ENCODE measurements around the gene SIX5. TPM values are rescaled to one million over a fixed set of nuclear protein-coding genes. Genes with fewer than 3 reads are reported as not detected.

Gene SIX5
- total RNA-seq, 1 donor from 2014 or later: 23.5 TPM

- Histone ChIP-seq H3K27me3 (ENCODE audit: insufficient read depth, low read length) (no peaks in the 10 kb centered on the region), H4K20me1 (ENCODE audit: insufficient read depth, low read length) (no peaks in the 10 kb centered on the region), H2AFZ (ENCODE audit: low read depth, low read length) (no peak overlapping the region), H3K36me3 (ENCODE audit: insufficient read depth, low read length) (no peaks in the 10 kb centered on the region), H3K27ac (ENCODE audit: low read depth, low read length) (no peak overlapping the region), H3K4me3 (ENCODE audit: insufficient read depth, low read depth, low read length) (no peak overlapping the region), H3K4me2 (ENCODE audit: low read length) (no peak overlapping the region), H3K79me2 (ENCODE audit: insufficient read depth, low read length) (no peaks in the 10 kb centered on the region), H3K9ac (ENCODE audit: low read length) (no peak overlapping the region), H3K4me1 (ENCODE audit: insufficient read depth, low read length) (peaks cover 11% of the 10 kb centered on the region), H3K9me3 (ENCODE audit: insufficient read depth, low read depth, low read length) (no peaks in the 10 kb centered on the region)
- Mint-ChIP-seq H3K4me1 (ENCODE audit: low read depth, unreplicated experiment) (peaks cover 14% of the 10 kb centered on the region), H3K36me3 (ENCODE audit: low read depth, unreplicated experiment) (no peaks in the 10 kb centered on the region), H3K9me3 (ENCODE audit: unreplicated experiment) (peaks cover 2% of the 10 kb centered on the region), H3K4me3 (ENCODE audit: unreplicated experiment) (no peak overlapping the region), H3K27ac (ENCODE audit: unreplicated experiment) (no peak overlapping the region), H3K27me3 (ENCODE audit: low read depth, unreplicated experiment) (no peaks in the 10 kb centered on the region)
- DNase-seq (ENCODE audit: low read depth) (no peak), FAIRE-seq (no peak)
- TF ChIP-seq EZH2 (IDR thresholded peaks at IDR 0.05; ENCODE audit: insufficient read depth, low read length) (no peak), CTCF (IDR thresholded peaks at IDR 0.05; ENCODE audit: insufficient read depth, low read depth, low read length) (no peak)
These were observed 35.8 kb upstream of the SIX5 start for GRCh38 chr19:45804959-45805230.

GRCh38 chr19:45804140-45804958 is 35.3 kb upstream of the SIX5 start:
- H3K79me2 ChIP-seq (ENCODE audit: insufficient read depth, low read length): no peaks in the 10 kb centered on the region
- TF ChIP-seq EZH2 (IDR thresholded peaks at IDR 0.05; ENCODE audit: insufficient read depth, low read length) (no peak), CTCF (IDR thresholded peaks at IDR 0.05; ENCODE audit: insufficient read depth, low read depth, low read length) (no peak)
- Mint-ChIP-seq H3K4me1 (ENCODE audit: low read depth, unreplicated experiment) (peaks cover 12% of the 10 kb centered on the region), H3K4me3 (ENCODE audit: unreplicated experiment) (no peak overlapping the region), H3K27me3 (ENCODE audit: low read depth, unreplicated experiment) (no peaks in the 10 kb centered on the region), H3K36me3 (ENCODE audit: low read depth, unreplicated experiment) (no peaks in the 10 kb centered on the region), H3K9me3 (ENCODE audit: unreplicated experiment) (peaks cover 2% of the 10 kb centered on the region), H3K27ac (ENCODE audit: unreplicated experiment) (no peak overlapping the region)
- no peak overlapping the region for H2AFZ ChIP-seq (ENCODE audit: low read depth, low read length)
- H3K4me3 ChIP-seq (ENCODE audit: insufficient read depth, low read depth, low read length): no peak overlapping the region
- H3K27me3 ChIP-seq (ENCODE audit: insufficient read depth, low read length): no peaks in the 10 kb centered on the region
- DNase-seq (ENCODE audit: low read depth) (no peak), FAIRE-seq (no peak)
- no peak overlapping the region for H3K27ac ChIP-seq (ENCODE audit: low read depth, low read length)
- H3K4me2 ChIP-seq (ENCODE audit: low read length): no peak overlapping the region
- H3K9ac ChIP-seq (ENCODE audit: low read length): no peak overlapping the region
- no peaks in the 10 kb centered on the region for H3K36me3 ChIP-seq (ENCODE audit: insufficient read depth, low read length)
- H3K9me3 ChIP-seq (ENCODE audit: insufficient read depth, low read depth, low read length): no peaks in the 10 kb centered on the region
- no peaks in the 10 kb centered on the region for H4K20me1 ChIP-seq (ENCODE audit: insufficient read depth, low read length)
- H3K4me1 ChIP-seq (ENCODE audit: insufficient read depth, low read length): peaks cover 6% of the 10 kb centered on the region

GRCh38 chr19:45801603-45802175 is 32.6 kb upstream of the SIX5 start:
- FAIRE-seq (no peak), DNase-seq (ENCODE audit: low read depth) (no peak)
- Mint-ChIP-seq H3K27me3 (ENCODE audit: low read depth, unreplicated experiment) (no peaks in the 10 kb centered on the region), H3K27ac (ENCODE audit: unreplicated experiment) (no peak overlapping the region), H3K9me3 (ENCODE audit: unreplicated experiment) (peaks cover 2% of the 10 kb centered on the region), H3K4me1 (ENCODE audit: low read depth, unreplicated experiment) (peaks cover 17% of the 10 kb centered on the region), H3K36me3 (ENCODE audit: low read depth, unreplicated experiment) (no peaks in the 10 kb centered on the region), H3K4me3 (ENCODE audit: unreplicated experiment) (no peak overlapping the region)
- H4K20me1 ChIP-seq (ENCODE audit: insufficient read depth, low read length): no peaks in the 10 kb centered on the region
- TF ChIP-seq CTCF (IDR thresholded peaks at IDR 0.05; ENCODE audit: insufficient read depth, low read depth, low read length) (no peak), EZH2 (IDR thresholded peaks at IDR 0.05; ENCODE audit: insufficient read depth, low read length) (no peak)
- H3K27me3 ChIP-seq (ENCODE audit: insufficient read depth, low read length): no peaks in the 10 kb centered on the region
- no peaks in the 10 kb centered on the region for H3K79me2 ChIP-seq (ENCODE audit: insufficient read depth, low read length)
- H3K4me1 ChIP-seq (ENCODE audit: insufficient read depth, low read length): peaks cover 10% of the 10 kb centered on the region
- H3K4me2 ChIP-seq (ENCODE audit: low read length): no peak overlapping the region
- no peaks in the 10 kb centered on the region for H3K9me3 ChIP-seq (ENCODE audit: insufficient read depth, low read depth, low read length)
- no peaks in the 10 kb centered on the region for H3K36me3 ChIP-seq (ENCODE audit: insufficient read depth, low read length)
- H3K27ac ChIP-seq (ENCODE audit: low read depth, low read length): no peak overlapping the region
- no peak overlapping the region for H3K4me3 ChIP-seq (ENCODE audit: insufficient read depth, low read depth, low read length)
- no peak overlapping the region for H3K9ac ChIP-seq (ENCODE audit: low read length)
- H2AFZ ChIP-seq (ENCODE audit: low read depth, low read length): no peak overlapping the region
